HG03571 (cell line): ENCODE data around the gene BIRC3.
"Not testable (repeated sequence)": the region's sequence is repeated elsewhere in the genome, so short reads cannot be mapped to it uniquely, and the experiment has no call there.

Experiments
- ATAC-seq: cut with Tn5 transposase; IDR thresholded peaks from one replicate; pipeline ENCODE4 v1.9.1; 2021; ENCODE audit not compliant: unreplicated experiment

BIRC3 gene

DNA sequence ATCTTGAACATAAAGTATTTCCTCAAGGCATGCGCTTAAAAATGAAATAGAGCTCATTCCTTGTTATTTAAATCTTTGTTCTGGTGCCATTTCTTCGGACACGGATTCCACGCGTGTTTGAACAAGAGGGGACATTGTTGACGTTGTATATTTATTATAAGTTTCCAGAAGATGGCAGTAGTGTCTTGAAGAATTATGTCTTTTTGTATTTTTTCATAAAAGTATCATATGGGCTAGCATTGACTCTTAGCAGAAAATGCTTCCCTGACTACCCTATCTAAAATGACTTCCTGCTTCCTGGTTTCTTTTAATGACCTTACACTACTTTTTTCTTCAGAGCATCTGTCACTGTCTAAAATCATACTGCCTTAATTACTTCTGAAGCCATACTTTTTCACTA lies 50.1 kb downstream of the BIRC3 start:
- ATAC-seq: no peak

DNA sequence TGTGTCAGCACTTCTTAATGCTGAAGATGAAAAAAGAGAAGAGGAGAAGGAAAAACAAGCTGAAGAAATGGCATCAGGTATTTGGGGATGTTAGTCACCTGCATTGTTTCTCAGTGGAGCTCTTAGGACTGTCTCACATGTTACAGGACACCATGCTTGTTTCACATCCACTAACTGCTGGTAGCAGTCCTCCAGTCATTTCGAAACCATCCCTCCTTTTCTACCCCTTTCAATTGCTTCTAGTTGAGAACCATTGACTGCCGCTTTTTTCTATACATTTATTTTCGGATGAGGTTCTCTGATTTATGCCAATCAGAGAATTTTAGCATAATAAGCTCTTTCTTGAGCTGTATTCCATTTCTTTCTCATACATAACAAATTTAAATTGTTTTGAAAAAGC lies 51.2 kb downstream of the BIRC3 start:
- ATAC-seq: peak; percentile 100

DNA sequence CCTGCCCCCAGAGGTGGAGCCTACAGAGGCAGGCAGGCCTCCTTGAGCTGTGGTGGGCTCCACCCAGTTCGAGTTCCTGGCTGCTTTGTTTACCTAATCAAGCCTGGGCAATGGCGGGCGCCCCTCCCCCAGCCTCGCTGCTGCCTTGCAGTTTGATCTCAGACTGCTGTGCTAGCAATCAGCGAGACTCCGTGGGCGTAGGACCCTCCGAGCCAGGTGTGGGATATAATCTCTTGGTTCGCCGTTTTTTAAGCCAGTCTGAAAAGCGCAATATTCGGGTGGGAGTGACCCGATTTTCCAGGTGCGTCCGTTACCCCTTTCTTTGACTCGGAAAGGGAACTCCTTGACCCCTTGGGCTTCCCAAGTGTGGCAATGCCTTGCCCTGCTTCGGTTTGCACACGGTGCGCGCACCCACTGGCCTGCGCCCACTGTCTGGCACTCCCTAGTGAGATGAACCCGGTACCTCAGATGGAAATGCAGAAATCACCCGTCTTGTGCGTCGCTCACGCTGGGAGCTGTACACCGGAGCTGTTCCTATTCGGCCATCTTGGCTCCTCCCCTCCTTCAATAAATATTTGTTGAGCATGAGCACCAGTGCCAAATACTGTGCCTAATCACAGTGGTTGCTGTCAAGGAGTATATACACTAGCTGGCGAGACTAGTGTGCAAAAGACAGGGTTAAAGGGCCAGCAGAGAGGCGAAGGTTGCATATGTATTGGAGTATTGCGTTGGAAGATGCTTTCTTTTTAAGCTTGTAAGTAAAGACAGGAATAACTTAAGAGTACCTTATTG lies 57.5 kb downstream of the BIRC3 start:
- not testable (repeated sequence) for ATAC-seq

DNA sequence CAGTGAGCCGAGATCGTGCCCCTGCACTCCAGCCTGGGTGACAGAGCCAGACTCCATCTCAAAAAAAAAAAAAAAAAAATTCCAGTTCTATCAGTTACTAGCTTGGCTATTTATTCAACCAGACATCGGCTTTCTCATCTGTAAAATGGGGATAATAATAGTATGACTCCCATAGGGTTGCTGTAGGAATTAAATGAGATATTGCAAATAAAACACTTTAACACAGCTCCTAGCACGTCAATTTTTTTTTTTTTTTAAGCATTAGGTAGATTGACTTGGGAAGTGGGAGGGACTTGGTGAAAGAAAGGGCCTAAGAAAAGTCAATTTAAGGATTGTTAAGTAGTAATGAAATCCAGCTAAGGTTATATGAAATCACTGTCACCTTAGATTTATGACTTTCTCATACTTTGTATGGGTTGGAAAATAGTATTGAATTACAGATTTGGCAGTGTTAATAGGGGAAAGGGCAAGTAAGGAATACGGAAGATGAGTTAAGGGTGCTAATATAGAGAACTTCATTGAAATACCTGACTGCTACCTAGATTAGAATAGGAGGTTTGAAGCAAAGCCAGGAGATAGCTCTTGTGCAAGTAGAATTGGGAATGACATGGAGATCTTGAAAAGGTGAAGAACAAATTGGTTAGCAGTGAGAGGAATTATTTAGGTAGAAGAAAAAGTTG lies 58.6 kb downstream of the BIRC3 start:
- no peak for ATAC-seq

DNA sequence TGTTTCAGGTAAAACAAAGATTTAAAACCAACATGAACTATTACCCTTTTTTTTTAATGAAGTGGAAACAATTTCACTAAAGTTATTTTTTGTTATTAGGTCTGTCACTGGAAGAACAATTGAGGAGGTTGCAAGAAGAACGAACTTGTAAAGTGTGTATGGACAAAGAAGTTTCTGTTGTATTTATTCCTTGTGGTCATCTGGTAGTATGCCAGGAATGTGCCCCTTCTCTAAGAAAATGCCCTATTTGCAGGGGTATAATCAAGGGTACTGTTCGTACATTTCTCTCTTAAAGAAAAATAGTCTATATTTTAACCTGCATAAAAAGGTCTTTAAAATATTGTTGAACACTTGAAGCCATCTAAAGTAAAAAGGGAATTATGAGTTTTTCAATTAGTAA lies 60.6 kb downstream of the BIRC3 start:
- ATAC-seq: no peak

DNA sequence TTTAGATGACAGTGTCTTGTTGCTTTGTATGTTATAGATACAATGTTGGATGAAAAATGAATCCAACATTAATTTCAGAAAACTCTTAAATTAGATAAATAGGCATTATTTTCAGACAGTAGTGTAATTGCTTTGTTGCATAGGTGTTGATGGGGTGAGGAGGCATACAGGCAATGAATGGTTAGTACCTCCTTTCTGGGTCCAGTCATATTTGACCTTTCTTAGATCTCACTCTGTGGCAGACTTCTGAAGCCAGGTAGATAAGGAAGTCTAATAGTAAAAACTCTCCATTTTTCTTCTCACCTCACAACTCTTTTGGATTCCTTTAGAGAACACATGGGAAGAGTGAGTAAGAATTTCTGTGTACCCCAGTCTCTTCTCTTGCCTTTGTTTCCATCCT lies 61.5 kb downstream of the BIRC3 start:
- no peak for ATAC-seq

DNA sequence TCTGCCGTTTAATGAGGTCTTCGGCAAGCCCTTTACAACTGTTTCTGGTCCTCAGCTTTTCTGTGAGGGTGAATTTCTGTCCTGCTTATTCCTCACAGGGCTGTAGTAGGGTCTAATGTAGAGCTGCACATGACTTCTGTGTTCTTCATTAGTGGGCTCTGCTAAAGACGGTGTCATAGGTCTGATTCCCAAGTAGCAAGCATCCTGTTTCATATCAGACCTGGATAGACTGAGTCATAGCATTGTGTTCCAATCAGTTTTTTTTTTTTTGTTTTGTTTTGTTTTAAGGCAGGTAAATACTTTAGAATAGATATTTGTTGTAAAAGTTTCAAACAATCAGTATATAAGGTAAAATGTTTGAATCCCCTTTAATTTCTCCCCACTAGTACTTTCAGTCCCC lies 65.1 kb downstream of the BIRC3 start:
- no peak for ATAC-seq

DNA sequence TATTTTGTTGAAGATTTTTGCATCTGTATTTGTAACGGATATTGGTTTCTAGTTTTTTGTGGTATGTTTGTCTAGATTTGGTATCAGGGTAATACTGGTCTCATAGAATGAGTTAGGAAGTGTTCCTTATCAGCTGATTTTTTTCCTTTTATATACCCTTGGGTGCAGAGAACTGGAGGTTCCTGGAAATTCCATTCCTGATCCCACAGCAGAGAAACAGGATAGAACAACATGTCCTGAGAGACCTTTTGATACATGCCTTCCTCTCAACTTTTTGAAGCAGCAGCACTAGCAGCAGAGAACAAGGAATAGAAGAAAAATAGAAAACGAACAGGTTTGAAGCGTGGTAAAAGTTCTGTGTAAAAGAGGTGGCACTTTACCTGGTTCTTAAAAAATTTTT lies 66.6 kb downstream of the BIRC3 start:
- no peak for ATAC-seq

DNA sequence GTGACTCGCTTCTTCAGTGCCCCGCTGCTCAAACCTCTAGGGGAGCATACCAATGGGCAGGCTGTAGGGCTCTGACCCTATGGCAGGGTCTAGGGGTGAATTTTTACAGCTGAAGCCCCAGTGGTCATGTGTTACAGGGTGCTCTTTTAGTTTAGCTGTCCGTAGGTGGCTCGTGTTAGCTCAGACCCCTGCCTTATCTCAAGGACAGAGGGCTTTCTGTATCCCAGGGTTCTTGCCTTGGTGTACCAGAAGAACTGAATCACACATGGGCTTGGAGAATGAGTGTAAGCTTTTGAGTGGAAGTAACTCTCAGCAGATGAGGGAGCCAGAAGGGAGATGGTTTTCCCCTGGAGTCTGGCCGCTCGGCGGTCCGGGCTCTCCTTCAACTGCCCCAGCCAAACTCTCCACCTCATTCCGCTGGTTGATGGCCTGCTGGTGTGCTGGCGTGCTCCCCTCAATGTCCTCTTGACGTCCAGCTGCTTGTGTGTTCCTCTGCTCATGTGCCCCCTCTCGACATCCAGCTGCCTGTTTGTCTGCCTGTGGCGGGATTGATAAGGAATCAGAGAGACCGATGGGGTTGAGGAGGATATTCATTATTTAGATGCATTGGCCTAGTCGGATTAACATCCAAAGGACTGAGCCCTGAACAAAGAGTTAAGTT lies 67.3 kb downstream of the BIRC3 start:
- no peak for ATAC-seq

DNA sequence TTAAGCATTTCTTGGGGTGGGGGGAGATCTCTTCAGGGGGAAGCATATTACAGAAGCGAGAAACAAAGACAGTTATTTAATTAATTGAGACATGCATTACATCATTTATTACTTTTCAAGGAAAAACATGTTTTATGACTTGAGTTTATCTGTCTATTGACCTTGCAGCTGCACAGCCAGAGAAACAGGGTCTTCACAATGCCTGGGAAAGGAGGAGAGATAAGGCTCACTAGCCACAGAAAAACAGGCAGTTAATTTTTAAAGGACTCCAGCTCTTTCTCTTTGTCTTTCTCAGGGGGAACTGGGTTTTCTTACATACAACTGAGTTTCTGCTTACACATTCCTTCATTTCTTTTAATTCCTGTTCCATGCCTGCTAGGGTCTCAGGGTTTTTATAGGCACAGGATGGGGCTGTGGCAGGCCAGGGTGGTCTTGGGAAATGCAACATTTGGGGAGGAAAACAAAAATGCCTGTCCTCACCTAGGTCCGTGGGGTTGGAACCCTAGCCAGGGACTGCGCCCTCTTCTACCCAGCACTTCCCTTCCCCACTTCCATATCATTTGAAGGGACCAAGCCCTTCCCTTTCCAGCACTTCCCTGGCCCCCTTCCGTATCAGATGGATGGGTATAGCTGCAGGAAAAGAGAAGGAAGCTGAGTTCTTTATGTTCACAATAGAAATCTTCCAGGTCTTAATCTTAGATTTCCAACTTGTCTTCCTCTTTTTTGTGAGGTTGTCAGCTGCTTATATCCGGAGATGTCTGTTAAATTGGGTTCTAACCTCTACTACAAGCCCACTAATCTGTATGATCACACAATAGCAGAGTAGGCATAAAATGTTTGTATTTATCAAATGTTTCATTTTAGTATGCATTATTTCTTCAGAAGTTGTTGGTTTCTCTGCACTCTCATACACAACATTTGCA lies 68.1 kb downstream of the BIRC3 start:
- no peak for ATAC-seq

DNA sequence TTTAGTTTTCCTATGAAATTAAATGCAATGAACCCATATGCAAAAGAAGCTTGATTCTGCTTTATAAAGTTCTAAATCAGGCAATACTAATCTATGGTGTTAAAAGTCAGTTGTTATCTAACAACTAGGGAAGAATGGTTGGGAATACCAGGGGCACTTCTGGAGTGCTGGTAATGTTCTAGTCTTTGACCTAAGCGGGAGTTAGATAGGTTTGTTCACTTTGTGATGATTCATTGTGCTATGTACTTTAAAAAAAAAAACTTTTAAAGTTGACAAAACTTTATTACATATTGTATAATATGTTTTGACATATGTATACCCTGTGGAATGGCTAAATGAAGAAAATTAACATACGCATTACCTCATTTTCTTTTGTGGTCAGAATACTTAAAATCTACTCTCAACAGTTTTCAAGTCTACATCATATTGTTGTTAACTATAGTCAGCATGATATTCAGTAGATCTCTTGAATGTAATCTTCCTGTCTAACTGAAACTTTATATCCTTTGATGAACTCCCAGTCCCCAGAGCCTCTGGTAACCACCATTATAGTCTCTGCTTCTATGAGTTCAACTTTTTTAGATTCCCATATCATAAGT lies 69.0 kb downstream of the BIRC3 start:
- ATAC-seq: no peak

DNA sequence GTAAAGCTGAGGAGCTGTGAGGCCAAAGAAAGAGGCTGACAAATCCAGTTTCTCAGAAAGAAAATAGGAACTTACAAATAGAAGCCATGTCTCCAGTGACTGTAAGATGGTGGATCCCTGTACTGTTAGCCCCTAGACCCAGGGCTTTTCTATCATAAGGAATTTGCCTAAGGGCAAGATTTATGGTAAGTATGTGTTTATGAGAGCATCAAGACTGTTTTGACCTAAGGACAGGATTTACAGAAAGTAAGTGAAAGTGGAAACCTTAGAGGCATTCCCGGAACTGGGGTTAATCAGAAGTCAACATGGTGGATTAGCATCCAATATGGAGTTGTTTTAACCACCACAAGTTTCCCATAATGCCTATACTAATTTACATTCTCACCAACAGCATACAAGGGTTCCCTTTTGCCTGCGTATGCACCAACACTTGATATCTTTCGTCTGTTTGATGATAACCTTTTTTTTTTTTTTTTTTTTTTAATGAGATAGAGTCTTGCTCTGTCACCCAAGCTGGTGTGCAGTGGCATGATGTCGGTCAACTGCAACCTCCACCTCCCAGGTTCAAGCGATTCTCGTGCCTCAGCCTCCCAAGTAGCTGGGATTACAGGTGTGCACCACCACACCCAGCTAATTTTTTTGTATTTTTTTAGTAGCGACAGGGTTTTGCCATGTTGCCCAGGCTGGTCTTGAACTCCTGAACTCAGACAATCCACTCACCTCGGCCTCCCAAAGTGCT lies 69.9 kb downstream of the BIRC3 start:
- ATAC-seq: no peak
